ENCODE data around the gene SPDYE3.

- TF ChIP-seq, protein P1, sequence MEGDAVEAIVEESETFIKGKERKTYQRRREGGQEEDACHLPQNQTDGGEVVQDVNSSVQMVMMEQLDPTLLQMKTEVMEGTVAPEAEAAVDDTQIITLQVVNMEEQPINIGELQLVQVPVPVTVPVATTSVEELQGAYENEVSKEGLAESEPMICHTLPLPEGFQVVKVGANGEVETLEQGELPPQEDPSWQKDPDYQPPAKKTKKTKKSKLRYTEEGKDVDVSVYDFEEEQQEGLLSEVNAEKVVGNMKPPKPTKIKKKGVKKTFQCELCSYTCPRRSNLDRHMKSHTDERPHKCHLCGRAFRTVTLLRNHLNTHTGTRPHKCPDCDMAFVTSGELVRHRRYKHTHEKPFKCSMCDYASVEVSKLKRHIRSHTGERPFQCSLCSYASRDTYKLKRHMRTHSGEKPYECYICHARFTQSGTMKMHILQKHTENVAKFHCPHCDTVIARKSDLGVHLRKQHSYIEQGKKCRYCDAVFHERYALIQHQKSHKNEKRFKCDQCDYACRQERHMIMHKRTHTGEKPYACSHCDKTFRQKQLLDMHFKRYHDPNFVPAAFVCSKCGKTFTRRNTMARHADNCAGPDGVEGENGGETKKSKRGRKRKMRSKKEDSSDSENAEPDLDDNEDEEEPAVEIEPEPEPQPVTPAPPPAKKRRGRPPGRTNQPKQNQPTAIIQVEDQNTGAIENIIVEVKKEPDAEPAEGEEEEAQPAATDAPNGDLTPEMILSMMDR (conservative IDR thresholded peaks at IDR 0.05; ENCODE audit: low read depth, low read length) = no peak
- TF ChIP-seq CEBPB (IDR thresholded peaks at IDR 0.05; ENCODE audit: low read depth, low read length) (no peak), RAD21 (IDR thresholded peaks at IDR 0.05; ENCODE audit: low read length) (no peak), MAFK (IDR thresholded peaks at IDR 0.05; ENCODE audit: low read depth, low read length) (no peak), FOS (IDR thresholded peaks at IDR 0.05; ENCODE audit: low read depth, low read length) (no peak)
- TF ChIP-seq, protein P2, sequence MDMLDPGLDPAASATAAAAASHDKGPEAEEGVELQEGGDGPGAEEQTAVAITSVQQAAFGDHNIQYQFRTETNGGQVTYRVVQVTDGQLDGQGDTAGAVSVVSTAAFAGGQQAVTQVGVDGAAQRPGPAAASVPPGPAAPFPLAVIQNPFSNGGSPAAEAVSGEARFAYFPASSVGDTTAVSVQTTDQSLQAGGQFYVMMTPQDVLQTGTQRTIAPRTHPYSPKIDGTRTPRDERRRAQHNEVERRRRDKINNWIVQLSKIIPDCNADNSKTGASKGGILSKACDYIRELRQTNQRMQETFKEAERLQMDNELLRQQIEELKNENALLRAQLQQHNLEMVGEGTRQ (IDR thresholded peaks at IDR 0.05; ENCODE audit: low read depth, low read length) = no peak
These were observed 55.6 kb downstream of the SPDYE3 start for GRCh38 chr7:100363098-100363497.
